ENCODE measurements around the gene ANKRD12.
A peak's percentile ranks its signal among the peaks of the same experiment; 100 is the strongest.

The ANKRD12 gene

GRCh38 chr18:9117980-9118841, 18.4 kb upstream of the ANKRD12 start:
- DNase-seq (ENCODE audit: insufficient read length, low spot score) = no peak
- FAIRE-seq = peak; percentile 84
- TF ChIP-seq POLR2A (IDR thresholded peaks at IDR 0.05; ENCODE audit: low read depth, low read length) (no peak), PAX5 (IDR thresholded peaks at IDR 0.05; ENCODE audit: insufficient read depth, low read length, severe bottlenecking) (no peak), SPI1 (IDR thresholded peaks at IDR 0.05; ENCODE audit: low read depth, low read length) (peak; percentile 76), TAF1 (IDR thresholded peaks at IDR 0.05; ENCODE audit: low read depth, low read length) (no peak), POLR2AphosphoS5 (IDR thresholded peaks at IDR 0.05; ENCODE audit: low read depth, low read length) (no peak)

GRCh38 chr18:9120796-9121195, 15.8 kb upstream of the ANKRD12 start:
- peak; percentile 28 for FAIRE-seq

GRCh38 chr18:9123520-9123919, 13.1 kb upstream of the ANKRD12 start:
- FAIRE-seq = peak; percentile 75
- DNase-seq (ENCODE audit: insufficient read length, low spot score) = no peak

More at GRCh38 chr18:9120796-9121195, 15.8 kb upstream of the ANKRD12 start:
- no peak for DNase-seq (ENCODE audit: insufficient read length, low spot score)
- no peak for TF ChIP-seq SPI1 (IDR thresholded peaks at IDR 0.05; ENCODE audit: low read depth, low read length)
- no peak for TF ChIP-seq POLR2AphosphoS5 (IDR thresholded peaks at IDR 0.05; ENCODE audit: low read depth, low read length)
- TF ChIP-seq POU2F2 (IDR thresholded peaks at IDR 0.05; ENCODE audit: low read depth, low read length) = no peak
- TF ChIP-seq TAF1 (IDR thresholded peaks at IDR 0.05; ENCODE audit: low read depth, low read length) = no peak

GRCh38 chr18:9124824-9125223, 11.8 kb upstream of the ANKRD12 start:
- no peak for TF ChIP-seq POLR2AphosphoS5 (IDR thresholded peaks at IDR 0.05; ENCODE audit: low read depth, low read length)
- no peak for TF ChIP-seq POU2F2 (IDR thresholded peaks at IDR 0.05; ENCODE audit: low read depth, low read length)
- no peak for TF ChIP-seq POLR2A (IDR thresholded peaks at IDR 0.05; ENCODE audit: low read depth, low read length)
- no peak for TF ChIP-seq SPI1 (IDR thresholded peaks at IDR 0.05; ENCODE audit: low read depth, low read length)
- TF ChIP-seq TAF1 (IDR thresholded peaks at IDR 0.05; ENCODE audit: low read depth, low read length) = no peak
- no peak for TF ChIP-seq PAX5 (IDR thresholded peaks at IDR 0.05; ENCODE audit: insufficient read depth, low read length, severe bottlenecking)
- FAIRE-seq (no peak), DNase-seq (ENCODE audit: insufficient read length, low spot score) (no peak)

More at GRCh38 chr18:9123520-9123919, 13.1 kb upstream of the ANKRD12 start:
- TF ChIP-seq SPI1 (IDR thresholded peaks at IDR 0.05; ENCODE audit: low read depth, low read length) = no peak
- no peak for TF ChIP-seq POLR2AphosphoS5 (IDR thresholded peaks at IDR 0.05; ENCODE audit: low read depth, low read length)
- TF ChIP-seq TAF1 (IDR thresholded peaks at IDR 0.05; ENCODE audit: low read depth, low read length) = no peak
- no peak for TF ChIP-seq PAX5 (IDR thresholded peaks at IDR 0.05; ENCODE audit: insufficient read depth, low read length, severe bottlenecking)
- no peak for TF ChIP-seq POU2F2 (IDR thresholded peaks at IDR 0.05; ENCODE audit: low read depth, low read length)
- no peak for TF ChIP-seq POLR2A (IDR thresholded peaks at IDR 0.05; ENCODE audit: low read depth, low read length)

GRCh38 chr18:9126337-9126736, 10.2 kb upstream of the ANKRD12 start:
- DNase-seq (ENCODE audit: insufficient read length, low spot score) = no peak
- TF ChIP-seq POLR2A (IDR thresholded peaks at IDR 0.05; ENCODE audit: low read depth, low read length) (no peak), POLR2AphosphoS5 (IDR thresholded peaks at IDR 0.05; ENCODE audit: low read depth, low read length) (no peak), TAF1 (IDR thresholded peaks at IDR 0.05; ENCODE audit: low read depth, low read length) (no peak), PAX5 (IDR thresholded peaks at IDR 0.05; ENCODE audit: insufficient read depth, low read length, severe bottlenecking) (no peak), POU2F2 (IDR thresholded peaks at IDR 0.05; ENCODE audit: low read depth, low read length) (no peak), SPI1 (IDR thresholded peaks at IDR 0.05; ENCODE audit: low read depth, low read length) (no peak)
- peak; percentile 41 for FAIRE-seq

GRCh38 chr18:9130195-9130594, 6.4 kb upstream of the ANKRD12 start:
- no peak for FAIRE-seq
- TF ChIP-seq POLR2AphosphoS5 (IDR thresholded peaks at IDR 0.05; ENCODE audit: low read depth, low read length) (no peak), TAF1 (IDR thresholded peaks at IDR 0.05; ENCODE audit: low read depth, low read length) (no peak), SPI1 (IDR thresholded peaks at IDR 0.05; ENCODE audit: low read depth, low read length) (no peak), POU2F2 (IDR thresholded peaks at IDR 0.05; ENCODE audit: low read depth, low read length) (no peak)
- no peak for DNase-seq (ENCODE audit: insufficient read length, low spot score)

- TF ChIP-seq TAF1 (IDR thresholded peaks at IDR 0.05; ENCODE audit: low read depth, low read length) = no peak
- FAIRE-seq (no peak), DNase-seq (ENCODE audit: insufficient read length, low spot score) (no peak)
Measured at GRCh38 chr18:9130806-9131205, 5.8 kb upstream of the ANKRD12 start.

GRCh38 chr18:9132628-9133027, 4.0 kb upstream of the ANKRD12 start:
- DNase-seq (ENCODE audit: insufficient read length, low spot score) (no peak), FAIRE-seq (no peak)
- TF ChIP-seq POU2F2 (IDR thresholded peaks at IDR 0.05; ENCODE audit: low read depth, low read length) (no peak), POLR2A (IDR thresholded peaks at IDR 0.05; ENCODE audit: low read depth, low read length) (no peak)

GRCh38 chr18:9133225-9133624, 3.4 kb upstream of the ANKRD12 start:
- DNase-seq (ENCODE audit: insufficient read length, low spot score) (no peak), FAIRE-seq (no peak)
- no peak for TF ChIP-seq SPI1 (IDR thresholded peaks at IDR 0.05; ENCODE audit: low read depth, low read length)
- TF ChIP-seq POU2F2 (IDR thresholded peaks at IDR 0.05; ENCODE audit: low read depth, low read length) = no peak
- TF ChIP-seq POLR2AphosphoS5 (IDR thresholded peaks at IDR 0.05; ENCODE audit: low read depth, low read length) = no peak
- no peak for TF ChIP-seq TAF1 (IDR thresholded peaks at IDR 0.05; ENCODE audit: low read depth, low read length)
- no peak for TF ChIP-seq PAX5 (IDR thresholded peaks at IDR 0.05; ENCODE audit: insufficient read depth, low read length, severe bottlenecking)
- no peak for TF ChIP-seq POLR2A (IDR thresholded peaks at IDR 0.05; ENCODE audit: low read depth, low read length)

GRCh38 chr18:9135081-9135911, 1.3 kb upstream of the ANKRD12 start:
- FAIRE-seq (peak; percentile 57), DNase-seq (ENCODE audit: insufficient read length, low spot score) (no peak)
- TF ChIP-seq POLR2A (IDR thresholded peaks at IDR 0.05; ENCODE audit: low read depth, low read length) = peak; percentile 50
- no peak for TF ChIP-seq POU2F2 (IDR thresholded peaks at IDR 0.05; ENCODE audit: low read depth, low read length)
